ENCODE measurements around the gene ALG9. TPM values are rescaled to one million over a fixed set of nuclear protein-coding genes. Genes with fewer than 3 reads are reported as not detected.
"Not testable (repeated sequence)": the region's sequence is repeated elsewhere in the genome, so short reads cannot be mapped to it uniquely, and the experiment has no call there.

ALG9 gene
- total RNA-seq, 1 experiment from 2014 or later: 28.8 TPM

GRCh38 chr11:111785076-111785475 lies 86.3 kb downstream of the ALG9 start:
- intact Hi-C loops (cut with micrococcal nuclease): no loop called here
- Mint-ChIP-seq H3K36me3 (ENCODE audit: insufficient read depth, unreplicated experiment) (peaks cover 21% of the 10 kb centered on the region), H3K4me1 (ENCODE audit: insufficient read depth, unreplicated experiment) (peaks cover under 1% of the 10 kb centered on the region), H3K9me3 (ENCODE audit: unreplicated experiment) (no peaks in the 10 kb centered on the region), H3K27ac (ENCODE audit: low read depth, unreplicated experiment) (no peak overlapping the region), H3K27me3 (ENCODE audit: insufficient read depth, unreplicated experiment) (no peaks in the 10 kb centered on the region), H3K4me3 (ENCODE audit: unreplicated experiment) (no peak overlapping the region)
- ChIA-PET POLR2A (interaction anchor here (1.9 kb wide), 1 partner anchor 18 kb away, joined by 8 read pairs; the partner anchor contains the start of gene PPP2R1B), CTCF (no interaction called here)
- TF ChIP-seq CTCF (IDR thresholded peaks at IDR 0.05; ENCODE audit: unreplicated experiment): no peak
- no peak for DNase-seq (ENCODE audit: unreplicated experiment)
- BruUV-seq (replicated peaks): no TSS peak

GRCh38 chr11:111784311-111784710 lies 87.1 kb downstream of the ALG9 start:
- H3K27me3 Mint-ChIP-seq (ENCODE audit: insufficient read depth, unreplicated experiment); POLR2A ChIA-PET; H3K4me3 Mint-ChIP-seq (ENCODE audit: unreplicated experiment); BruUV-seq (replicated peaks); H3K27ac Mint-ChIP-seq (ENCODE audit: low read depth, unreplicated experiment); DNase-seq (ENCODE audit: unreplicated experiment); intact Hi-C loops (cut with micrococcal nuclease); H3K4me1 Mint-ChIP-seq (ENCODE audit: insufficient read depth, unreplicated experiment); H3K9me3 Mint-ChIP-seq (ENCODE audit: unreplicated experiment): not testable (repeated sequence)
- CTCF ChIA-PET: interaction anchor here (0.6 to 1.2 kb wide), 4 partner anchors 14 to 197 kb away, joined by 3 to 5 read pairs (median 3); no protein-coding TSS in a partner anchor
- H3K36me3 Mint-ChIP-seq (ENCODE audit: insufficient read depth, unreplicated experiment): peaks cover 21% of the 10 kb centered on the region

- no peaks in the 10 kb centered on the region for H3K27me3 Mint-ChIP-seq (ENCODE audit: insufficient read depth, unreplicated experiment)
- H3K4me3 Mint-ChIP-seq (ENCODE audit: unreplicated experiment): no peak overlapping the region
- POLR2A ChIA-PET: interaction anchor here (0.7 to 1.2 kb wide), 5 partner anchors 10 to 51 kb away, joined by 3 read pairs; no protein-coding TSS in a partner anchor
- BruUV-seq (replicated peaks): no TSS peak
- intact Hi-C loops (cut with micrococcal nuclease): no loop called here
- H3K36me3 Mint-ChIP-seq (ENCODE audit: insufficient read depth, unreplicated experiment): peaks cover 21% of the 10 kb centered on the region
- no peaks in the 10 kb centered on the region for H3K4me1 Mint-ChIP-seq (ENCODE audit: insufficient read depth, unreplicated experiment)
- CTCF ChIA-PET: interaction anchor here (0.9 to 1.2 kb wide), 3 partner anchors 15 to 195 kb away, joined by 3 to 4 read pairs (median 4); no protein-coding TSS in a partner anchor
- no peak overlapping the region for H3K27ac Mint-ChIP-seq (ENCODE audit: low read depth, unreplicated experiment)
- no peak for TF ChIP-seq CTCF (IDR thresholded peaks at IDR 0.05; ENCODE audit: unreplicated experiment)
- no peak for DNase-seq (ENCODE audit: unreplicated experiment)
- no peaks in the 10 kb centered on the region for H3K9me3 Mint-ChIP-seq (ENCODE audit: unreplicated experiment)
These were observed 89.2 kb downstream of the ALG9 start for GRCh38 chr11:111782109-111782741.

GRCh38 chr11:111779118-111779517 lies 92.3 kb downstream of the ALG9 start:
- no TSS peak for BruUV-seq (replicated peaks)
- H3K9me3 Mint-ChIP-seq (ENCODE audit: unreplicated experiment): no peaks in the 10 kb centered on the region
- H3K27me3 Mint-ChIP-seq (ENCODE audit: insufficient read depth, unreplicated experiment): no peaks in the 10 kb centered on the region
- H3K36me3 Mint-ChIP-seq (ENCODE audit: insufficient read depth, unreplicated experiment): no peaks in the 10 kb centered on the region
- no peak overlapping the region for H3K4me3 Mint-ChIP-seq (ENCODE audit: unreplicated experiment)
- POLR2A ChIA-PET: interaction anchor here (0.5 to 3.1 kb wide), 5 partner anchors 12 to 192 kb away, joined by 4 to 18 read pairs (median 4); partner anchors contain the start of genes PPP2R1B and SIK2
- H3K4me1 Mint-ChIP-seq (ENCODE audit: insufficient read depth, unreplicated experiment): no peaks in the 10 kb centered on the region
- no peak for TF ChIP-seq CTCF (IDR thresholded peaks at IDR 0.05; ENCODE audit: unreplicated experiment)
- CTCF ChIA-PET: interaction anchor here (0.6 to 3.9 kb wide), 18 partner anchors 8 to 1443 kb away, joined by 3 to 29 read pairs (median 4); partner anchors contain the start of gene PPP2R1B
- no peak overlapping the region for H3K27ac Mint-ChIP-seq (ENCODE audit: low read depth, unreplicated experiment)
- DNase-seq (ENCODE audit: unreplicated experiment): no peak
- intact Hi-C loops (cut with micrococcal nuclease): no loop called here
